Uterus (tissue), 4 donors: ENCODE results near the gene TRIM46. TPM values are rescaled to one million over a fixed set of nuclear protein-coding genes. Genes with fewer than 3 reads are reported as not detected.
A peak's percentile ranks its signal among the peaks of the same experiment; 100 is the strongest.
"Not testable (repeated sequence)": the region's sequence is repeated elsewhere in the genome, so short reads cannot be mapped to it uniquely, and the experiment has no call there.

Experiments used
- DNase-seq, 2 donors: peaks; one replicate each; pipeline ENCODE4 v3.0.0-alpha.2; 2019 to 2020
- H3K27ac ChIP-seq, 2 donors: fragments of 200-600 bp; sonication (generic); 1 replicate in 1 of 2; 2 replicates in 1 of 2; pipeline ENCODE4 v1.5.1; 2016 to 2018
- H3K27me3 ChIP-seq, 2 donors: fragments of 200-600 bp; sonication (generic); one replicate each; pipeline ENCODE4 v1.5.1; 2018 to 2019; ENCODE audit warnings: control low read depth in 1 of 2
- H3K36me3 ChIP-seq, 2 donors: fragments of 200-600 bp; sonication (generic); one replicate each; pipeline ENCODE4 v1.5.1; 2019; ENCODE audit warnings: control low read depth in 1 of 2
- H3K4me1 ChIP-seq, 2 donors: fragments of 200-600 bp; sonication (generic); one replicate each; pipeline ENCODE4 v1.5.1; 2018 to 2019; ENCODE audit warnings: control low read depth in 1 of 2
- H3K4me3 ChIP-seq, 2 donors: fragments of 200-600 bp; sonication (generic); 1 replicate in 1 of 2; 2 replicates in 1 of 2; pipeline ENCODE4 v1.5.1; 2018 to 2019; ENCODE audit warnings: mild to moderate bottlenecking in 1 of 2
- H3K9me3 ChIP-seq, 2 donors: fragments of 200-600 bp; sonication (generic); one replicate each; pipeline ENCODE4 v1.5.1; 2019; ENCODE audit warnings: control low read depth in 1 of 2
- CTCF ChIP-seq, 4 experiments: fragments of 200-600 bp in 2 of 4; fragments of 450-650 bp in 2 of 4; sonication (generic) in 2 of 4; IDR thresholded peaks; one replicate each; pipeline ENCODE4 v1.5.1; 2016 to 2019; ENCODE audit warnings: antibody characterized with exemption in 4 of 4, mild to moderate bottlenecking in 2 of 4, moderate library complexity in 1 of 4
- POLR2A ChIP-seq, 2 donors: fragments of 450-650 bp; IDR thresholded peaks; one replicate each; pipeline ENCODE4 v1.6.1; 2016; ENCODE audit warnings: antibody characterized with exemption in 2 of 2, mild to moderate bottlenecking in 1 of 2, moderate library complexity in 1 of 2
- intact Hi-C: fragments of 100-400 bp; cut with DNase I; formaldehyde crosslinking; loops from one replicate; pipeline ENCODE4 v1.15.1; 2023; ENCODE audit warnings: low total_unique reads
- total RNA-seq, 4 donors: library from RNA; depleted of rRNA in 3 of 4; stranded (reverse); fragments of >200 nt in 3 of 4; gene quantifications; one replicate each; pipeline versions ENCODE4 v1.1.0 to v1.2.4, GENCODE V29; 2014 to 2023
- donor health status: DM: yes; HTN: yes; CAD: no.

Gene TRIM46
- total RNA-seq, 4 donors from 2014 or later = 0.26 to 4.6 (median 2.5) TPM

GRCh38 chr1:155223047-155223446, 49.4 kb downstream of the TRIM46 start:
- Histone ChIP-seq H3K4me3 (no peak overlapping the region), H3K27ac (no peak overlapping the region), H3K9me3 (no peaks in the 10 kb centered on the region), H3K4me1 (no peaks in the 10 kb centered on the region), H3K36me3 (no peaks in the 10 kb centered on the region), H3K27me3 (no peaks in the 10 kb centered on the region)
- TF ChIP-seq POLR2A (IDR thresholded peaks at IDR 0.05) = no peak
- TF ChIP-seq CTCF (IDR thresholded peaks at IDR 0.05) = no peak
- DNase-seq = no peak
- intact Hi-C loops = no loop called here

GRCh38 chr1:155225404-155225759, 51.7 kb downstream of the TRIM46 start:
- H3K4me3 ChIP-seq, H3K36me3 ChIP-seq, H3K27me3 ChIP-seq, H3K9me3 ChIP-seq, H3K4me1 ChIP-seq, DNase-seq: not testable (repeated sequence)
- intact Hi-C loops = loop anchor here (5.0 kb wide), 1 partner anchor 48 kb away; no protein-coding TSS in a partner anchor
- peak overlapping the region; percentile 84 to 96 for H3K27ac ChIP-seq

- Histone ChIP-seq H3K4me1 (no peaks in the 10 kb centered on the region), H3K4me3 (peak overlapping the region; percentile 49 to 84), H3K27me3 (no peaks in the 10 kb centered on the region), H3K27ac (peak overlapping the region; percentile 84 to 96), H3K9me3 (no peaks in the 10 kb centered on the region), H3K36me3 (no peaks in the 10 kb centered on the region)
- intact Hi-C loops = loop anchor here (5.0 kb wide), 1 partner anchor 49 kb away; no protein-coding TSS in a partner anchor
- peak; percentile 82 to 87 for DNase-seq
- TF ChIP-seq CTCF (IDR thresholded peaks at IDR 0.05) = peak; percentile 54 to 69 (median 64)
- no peak for TF ChIP-seq POLR2A (IDR thresholded peaks at IDR 0.05)
Measured at GRCh38 chr1:155226188-155226909, 52.7 kb downstream of the TRIM46 start.

- Histone ChIP-seq H3K4me3 (peak overlapping the region; percentile 49 to 84), H3K4me1 (no peaks in the 10 kb centered on the region), H3K27ac (peak overlapping the region; percentile 84 to 96), H3K36me3 (no peaks in the 10 kb centered on the region), H3K27me3 (no peaks in the 10 kb centered on the region), H3K9me3 (no peaks in the 10 kb centered on the region)
- DNase-seq = peak in 1 of 2 donors; percentile 45
- intact Hi-C loops = loop anchor here (1.0 to 5.0 kb wide), 2 partner anchors 21 to 50 kb away; no protein-coding TSS in a partner anchor
- TF ChIP-seq CTCF (IDR thresholded peaks at IDR 0.05) (no peak), POLR2A (IDR thresholded peaks at IDR 0.05) (no peak)
Measured at GRCh38 chr1:155226910-155227260, 53.2 kb downstream of the TRIM46 start.

GRCh38 chr1:155227261-155228095, 53.8 kb downstream of the TRIM46 start:
- no peaks in the 10 kb centered on the region for H3K4me1 ChIP-seq
- no peaks in the 10 kb centered on the region for H3K9me3 ChIP-seq
- peak overlapping the region; percentile 87 to 96 for H3K27ac ChIP-seq
- intact Hi-C loops = loop anchor here (1.0 to 5.0 kb wide), 2 partner anchors 21 to 50 kb away; no protein-coding TSS in a partner anchor
- TF ChIP-seq POLR2A (IDR thresholded peaks at IDR 0.05) (peak; percentile 73 to 81), CTCF (IDR thresholded peaks at IDR 0.05) (peak in 2 of 4 experiments; percentile 6 to 25)
- DNase-seq = peak; percentile 98 to 99
- no peaks in the 10 kb centered on the region for H3K27me3 ChIP-seq
- peak overlapping the region; percentile 49 to 84 for H3K4me3 ChIP-seq
- H3K36me3 ChIP-seq = no peaks in the 10 kb centered on the region
